Colonic mucosa (tissue), 4 donors: ENCODE measurements around the gene HDAC4. TPM values are rescaled to one million over a fixed set of nuclear protein-coding genes. Genes with fewer than 3 reads are reported as not detected.
A peak's percentile ranks its signal among the peaks of the same experiment; 100 is the strongest.

Experiments
- DNase-seq: peaks from one replicate; pipeline ENCODE4 v3.0.0-alpha.2; 2020
- H3K27ac ChIP-seq: fragments of 200-600 bp; one replicate; pipeline ENCODE4 v1.8.0; 2021
- H3K27me3 ChIP-seq: fragments of 200-600 bp; one replicate; pipeline ENCODE4 v1.8.0; 2021
- H3K36me3 ChIP-seq: fragments of 200-600 bp; one replicate; pipeline ENCODE4 v1.8.0; 2021
- H3K4me1 ChIP-seq: fragments of 200-600 bp; one replicate; pipeline ENCODE4 v1.8.0; 2021; ENCODE audit warnings: mild to moderate bottlenecking
- H3K4me3 ChIP-seq: fragments of 200-600 bp; one replicate; pipeline ENCODE4 v1.8.0; 2021
- H3K9ac ChIP-seq, 2 donors: one replicate each; pipeline ENCODE4 v1.7.0; 2013; ENCODE audit warnings: control low read depth in 2 of 2, low read depth in 2 of 2, low read length in 2 of 2
- H3K9me3 ChIP-seq: fragments of 200-600 bp; one replicate; pipeline ENCODE4 v1.8.0; 2021
- intact Hi-C: fragments of 100-400 bp; cut with DNase I; formaldehyde crosslinking; loops from one replicate; pipeline ENCODE4 v1.14.1; 2022
- total RNA-seq, 2 donors: library from RNA; stranded (reverse); fragmentation: NEBNext Ultra II Directional in 1 of 2; extraction: Animal tissue kit (Norgen Biotek cat#: 25700) in 1 of 2; gene quantifications; one replicate each; pipeline ENCODE4 v1.2.1, GENCODE V29; 2021
- TF ChIP-seq, protein P1 (sequence below): fragments of 200-600 bp; IDR thresholded peaks from one replicate; pipeline ENCODE4 v1.8.0; 2022; ENCODE audit warnings: antibody characterized with exemption, mild to moderate bottlenecking
- donor health status: healthy.
- donor health status: DM: no; HTN: no; CAD: no.
- donor health status: DM: no; HTN: no; CAD: no.

The HDAC4 gene
- total RNA-seq, 2 donors from 2014 or later, result 35.3 to 46.8 TPM

DNA sequence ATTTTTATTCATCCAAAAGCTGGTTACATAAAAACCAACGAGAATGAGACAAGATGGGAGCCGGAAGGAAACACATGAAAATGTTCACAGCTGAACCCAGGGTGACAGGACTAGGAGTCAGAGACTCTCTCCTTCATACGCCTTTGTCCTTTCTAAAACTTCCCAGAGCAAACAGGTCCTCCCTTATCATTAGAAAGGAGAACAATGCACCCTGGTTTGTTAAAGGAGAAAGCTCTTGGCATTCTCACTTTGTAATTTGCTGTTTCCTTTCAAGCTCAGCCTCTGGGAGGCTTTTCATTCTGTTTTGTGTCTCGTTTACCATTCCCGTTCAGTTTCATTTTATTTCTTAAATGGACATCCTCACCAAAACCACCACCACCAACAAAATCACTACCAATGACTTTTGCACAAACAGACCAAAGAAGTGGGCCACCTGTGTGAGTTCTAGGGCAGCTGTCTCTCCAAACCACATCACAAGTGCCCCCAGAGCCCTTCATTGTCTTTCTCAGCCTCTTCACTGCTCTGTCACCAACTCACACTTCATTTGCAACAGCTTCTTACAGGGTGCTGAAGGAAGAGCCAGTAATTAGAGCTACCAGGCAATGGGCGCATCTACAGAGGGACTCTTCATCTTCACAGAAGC is 105.3 kb downstream of the HDAC4 start:
- Histone ChIP-seq H3K9ac (peak overlapping the region in 1 of 2 donors; percentile 58), H3K4me1 (peaks cover 26% of the 10 kb centered on the region), H3K27ac (no peak overlapping the region), H3K27me3 (no peaks in the 10 kb centered on the region), H3K9me3 (no peaks in the 10 kb centered on the region), H3K36me3 (no peaks in the 10 kb centered on the region), H3K4me3 (no peak overlapping the region)
- TF ChIP-seq, protein P1, sequence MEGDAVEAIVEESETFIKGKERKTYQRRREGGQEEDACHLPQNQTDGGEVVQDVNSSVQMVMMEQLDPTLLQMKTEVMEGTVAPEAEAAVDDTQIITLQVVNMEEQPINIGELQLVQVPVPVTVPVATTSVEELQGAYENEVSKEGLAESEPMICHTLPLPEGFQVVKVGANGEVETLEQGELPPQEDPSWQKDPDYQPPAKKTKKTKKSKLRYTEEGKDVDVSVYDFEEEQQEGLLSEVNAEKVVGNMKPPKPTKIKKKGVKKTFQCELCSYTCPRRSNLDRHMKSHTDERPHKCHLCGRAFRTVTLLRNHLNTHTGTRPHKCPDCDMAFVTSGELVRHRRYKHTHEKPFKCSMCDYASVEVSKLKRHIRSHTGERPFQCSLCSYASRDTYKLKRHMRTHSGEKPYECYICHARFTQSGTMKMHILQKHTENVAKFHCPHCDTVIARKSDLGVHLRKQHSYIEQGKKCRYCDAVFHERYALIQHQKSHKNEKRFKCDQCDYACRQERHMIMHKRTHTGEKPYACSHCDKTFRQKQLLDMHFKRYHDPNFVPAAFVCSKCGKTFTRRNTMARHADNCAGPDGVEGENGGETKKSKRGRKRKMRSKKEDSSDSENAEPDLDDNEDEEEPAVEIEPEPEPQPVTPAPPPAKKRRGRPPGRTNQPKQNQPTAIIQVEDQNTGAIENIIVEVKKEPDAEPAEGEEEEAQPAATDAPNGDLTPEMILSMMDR, result no peak
- no peak for DNase-seq
- intact Hi-C loops, result no loop called here

DNA sequence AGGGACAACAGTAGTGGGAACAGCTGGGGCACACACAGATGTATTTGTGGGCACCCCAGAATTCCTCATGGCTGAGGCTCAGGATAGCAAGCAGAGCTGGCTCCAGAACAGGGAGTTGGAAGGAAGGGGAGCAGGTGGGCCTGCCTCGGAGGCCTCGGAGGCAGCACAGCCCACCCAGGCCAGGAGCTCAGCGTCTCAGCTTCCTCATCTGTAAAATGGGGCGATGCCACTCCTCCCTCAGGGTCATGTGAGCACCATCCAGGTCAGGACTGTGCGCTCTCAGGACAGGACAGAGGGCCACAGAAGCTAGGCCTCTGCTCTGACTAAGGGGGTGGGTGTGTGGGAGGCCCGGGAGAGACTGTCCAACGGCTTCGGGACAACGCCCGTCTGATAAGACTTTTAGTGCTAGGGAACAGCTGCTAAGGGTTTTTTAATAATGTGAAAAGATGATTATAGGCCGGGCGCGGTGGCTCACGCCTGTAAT is 106.2 kb downstream of the HDAC4 start:
- Histone ChIP-seq H3K4me1 (peaks cover 19% of the 10 kb centered on the region), H3K4me3 (no peak overlapping the region), H3K36me3 (no peaks in the 10 kb centered on the region), H3K9ac (peak overlapping the region; percentile 33 to 55), H3K27ac (peak overlapping the region; percentile 53), H3K27me3 (no peaks in the 10 kb centered on the region), H3K9me3 (no peaks in the 10 kb centered on the region)
- intact Hi-C loops, result no loop called here
- TF ChIP-seq, protein P1, result no peak
- DNase-seq, result peak; percentile 77

DNA sequence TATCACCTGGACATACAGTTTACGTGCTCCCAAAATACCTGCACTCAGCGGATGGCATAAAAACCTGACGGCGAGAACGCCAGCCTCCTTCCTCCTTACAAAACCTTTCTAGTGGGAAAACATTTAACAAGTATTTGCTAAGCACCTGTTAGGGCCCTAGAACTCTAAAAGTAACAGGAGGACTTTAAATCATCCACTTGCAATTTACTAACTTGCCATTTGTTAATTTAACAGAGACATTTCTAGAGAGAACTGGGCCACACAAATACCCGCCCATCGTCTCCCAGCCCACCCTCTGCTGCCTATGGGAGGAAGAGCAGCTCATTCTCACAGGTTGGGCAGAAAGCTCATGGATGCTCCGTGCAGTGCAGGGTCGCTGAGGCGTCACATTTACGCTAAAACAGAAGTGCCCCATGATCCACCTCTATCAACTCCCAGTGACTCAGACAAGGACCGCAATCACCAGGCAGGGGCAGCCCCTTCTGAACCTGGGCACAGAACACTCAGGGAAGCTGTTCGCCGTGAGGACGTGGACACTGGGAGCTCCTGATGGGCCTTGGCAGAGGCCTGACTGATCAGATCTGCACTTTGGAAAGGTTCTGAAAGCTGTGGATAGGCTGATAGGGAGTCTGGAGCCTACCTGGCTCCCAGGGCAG is 106.9 kb downstream of the HDAC4 start:
- H3K4me3 ChIP-seq, result no peak overlapping the region
- H3K36me3 ChIP-seq, result no peaks in the 10 kb centered on the region
- H3K27ac ChIP-seq, result peak overlapping the region; percentile 53
- intact Hi-C loops, result no loop called here
- TF ChIP-seq, protein P1, result no peak
- H3K27me3 ChIP-seq, result no peaks in the 10 kb centered on the region
- H3K9ac ChIP-seq, result peak overlapping the region; percentile 33 to 55
- no peaks in the 10 kb centered on the region for H3K9me3 ChIP-seq
- DNase-seq, result no peak
- H3K4me1 ChIP-seq, result peaks cover 16% of the 10 kb centered on the region

DNA sequence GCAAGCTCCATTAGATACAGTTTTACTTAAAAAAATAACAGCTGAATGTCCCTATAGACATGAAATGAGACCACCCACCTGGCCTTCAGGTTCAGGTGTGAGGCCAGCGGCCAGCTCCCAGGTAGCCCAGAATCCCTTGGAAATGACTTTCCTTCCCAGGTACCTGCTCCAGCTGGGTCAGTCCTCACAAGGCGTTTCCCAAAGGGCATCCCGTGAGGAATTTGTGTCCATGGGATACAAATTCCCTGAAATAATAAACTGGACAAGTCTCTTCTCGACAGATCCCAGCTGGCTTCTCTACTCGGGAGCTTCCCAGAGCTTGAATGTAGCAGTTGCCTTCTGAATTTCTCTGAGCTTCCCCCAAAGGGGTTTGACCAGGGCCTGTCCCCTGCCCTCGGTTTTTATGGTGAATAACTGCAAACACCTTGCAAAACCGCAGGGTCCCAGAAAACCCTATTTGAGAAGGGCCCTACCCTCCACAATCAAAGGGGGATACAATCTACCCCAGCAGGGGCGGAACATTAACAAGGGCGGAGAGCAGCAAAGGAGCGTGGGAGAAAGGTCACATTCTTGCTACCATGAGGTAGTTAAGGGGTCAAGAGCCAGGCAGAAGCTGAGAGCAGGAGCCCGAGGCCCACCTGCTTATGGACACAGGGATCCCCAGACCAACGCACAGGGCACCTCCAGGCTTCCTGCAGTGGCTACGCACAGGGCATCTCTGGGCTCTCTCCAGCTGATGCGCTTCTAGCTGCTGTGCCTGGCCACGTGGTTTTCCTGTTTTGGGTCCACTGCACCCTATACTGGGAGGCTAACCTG is 107.7 kb downstream of the HDAC4 start:
- no peaks in the 10 kb centered on the region for H3K27me3 ChIP-seq
- H3K4me1 ChIP-seq, result peaks cover 16% of the 10 kb centered on the region
- intact Hi-C loops, result no loop called here
- DNase-seq, result no peak
- no peak overlapping the region for H3K27ac ChIP-seq
- no peaks in the 10 kb centered on the region for H3K36me3 ChIP-seq
- TF ChIP-seq, protein P1, result no peak
- no peak overlapping the region for H3K4me3 ChIP-seq
- H3K9ac ChIP-seq, result no peak overlapping the region
- no peaks in the 10 kb centered on the region for H3K9me3 ChIP-seq

GRCh38 chr2:239292531-239292930 is 108.3 kb downstream of the HDAC4 start:
- Histone ChIP-seq H3K36me3 (no peaks in the 10 kb centered on the region), H3K9me3 (no peaks in the 10 kb centered on the region), H3K27me3 (no peaks in the 10 kb centered on the region), H3K4me1 (peaks cover 16% of the 10 kb centered on the region), H3K4me3 (no peak overlapping the region), H3K27ac (no peak overlapping the region), H3K9ac (no peak overlapping the region)
- no peak for DNase-seq
- intact Hi-C loops, result no loop called here
- TF ChIP-seq, protein P1, result no peak
